GM12865 (cell line): ENCODE measurements around the gene THRB.
A peak's percentile ranks its signal among the peaks of the same experiment; 100 is the strongest.

Experiments
- DNase-seq: peaks from one replicate; pipeline ENCODE4 v3.0.0; 2010; ENCODE audit warnings: low read depth
- H3K4me3 ChIP-seq: 2 replicates; pipeline ENCODE4 v1.5.1; 2011; ENCODE audit warnings: mild to moderate bottlenecking, low read depth, low read length, control low read depth
- TF ChIP-seq, protein P1 (sequence below): IDR thresholded peaks from 2 replicates; pipeline ENCODE4 v1.5.1; 2011; ENCODE audit warnings: low read length, control low read depth, low read depth, inconsistent platforms; ENCODE audit not compliant: insufficient read depth; ENCODE audit errors: missing control alignments

The THRB gene

DNA sequence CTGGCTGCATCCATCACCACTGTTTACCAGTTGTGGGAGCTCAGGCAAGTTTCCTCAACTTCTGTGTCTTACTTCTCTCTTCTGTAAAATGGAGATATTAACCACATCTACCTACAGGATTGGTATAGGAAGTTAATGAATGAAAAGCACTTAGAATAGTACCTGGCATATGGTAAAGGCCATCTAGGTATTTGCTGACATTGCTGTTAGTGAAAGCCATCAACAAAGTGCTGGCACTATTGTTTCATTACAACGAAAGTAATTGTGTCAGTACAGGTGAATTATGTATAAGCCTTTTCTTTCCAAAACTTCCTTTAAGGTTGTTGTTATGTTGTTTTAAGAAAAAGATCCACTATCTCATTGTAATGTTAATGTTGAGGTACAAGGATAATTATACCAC is 352.5 kb downstream of the THRB start:
- no peak overlapping the region for H3K4me3 ChIP-seq
- no peak for DNase-seq
- TF ChIP-seq, protein P1, sequence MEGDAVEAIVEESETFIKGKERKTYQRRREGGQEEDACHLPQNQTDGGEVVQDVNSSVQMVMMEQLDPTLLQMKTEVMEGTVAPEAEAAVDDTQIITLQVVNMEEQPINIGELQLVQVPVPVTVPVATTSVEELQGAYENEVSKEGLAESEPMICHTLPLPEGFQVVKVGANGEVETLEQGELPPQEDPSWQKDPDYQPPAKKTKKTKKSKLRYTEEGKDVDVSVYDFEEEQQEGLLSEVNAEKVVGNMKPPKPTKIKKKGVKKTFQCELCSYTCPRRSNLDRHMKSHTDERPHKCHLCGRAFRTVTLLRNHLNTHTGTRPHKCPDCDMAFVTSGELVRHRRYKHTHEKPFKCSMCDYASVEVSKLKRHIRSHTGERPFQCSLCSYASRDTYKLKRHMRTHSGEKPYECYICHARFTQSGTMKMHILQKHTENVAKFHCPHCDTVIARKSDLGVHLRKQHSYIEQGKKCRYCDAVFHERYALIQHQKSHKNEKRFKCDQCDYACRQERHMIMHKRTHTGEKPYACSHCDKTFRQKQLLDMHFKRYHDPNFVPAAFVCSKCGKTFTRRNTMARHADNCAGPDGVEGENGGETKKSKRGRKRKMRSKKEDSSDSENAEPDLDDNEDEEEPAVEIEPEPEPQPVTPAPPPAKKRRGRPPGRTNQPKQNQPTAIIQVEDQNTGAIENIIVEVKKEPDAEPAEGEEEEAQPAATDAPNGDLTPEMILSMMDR = no peak

DNA sequence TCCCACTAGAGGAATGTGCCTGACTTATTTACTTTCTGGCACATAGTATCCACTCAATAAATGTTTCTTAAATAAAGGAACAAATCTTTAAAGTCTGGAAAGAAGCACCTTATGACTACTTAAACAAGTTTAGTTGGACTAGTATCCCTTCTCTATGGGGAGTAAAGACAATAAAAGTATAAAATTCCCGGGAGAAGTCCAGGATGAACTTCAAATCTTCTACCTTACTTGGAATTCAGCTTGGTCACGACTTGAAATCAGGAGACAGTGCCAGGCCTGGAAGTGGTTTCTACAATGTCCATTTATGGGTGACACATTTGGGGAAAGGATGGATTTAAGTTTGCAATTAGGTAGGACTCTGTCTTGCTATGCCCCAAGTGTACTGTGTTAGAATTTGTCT is 353.1 kb downstream of the THRB start:
- H3K4me3 ChIP-seq = no peak overlapping the region
- TF ChIP-seq, protein P1 = no peak

DNA sequence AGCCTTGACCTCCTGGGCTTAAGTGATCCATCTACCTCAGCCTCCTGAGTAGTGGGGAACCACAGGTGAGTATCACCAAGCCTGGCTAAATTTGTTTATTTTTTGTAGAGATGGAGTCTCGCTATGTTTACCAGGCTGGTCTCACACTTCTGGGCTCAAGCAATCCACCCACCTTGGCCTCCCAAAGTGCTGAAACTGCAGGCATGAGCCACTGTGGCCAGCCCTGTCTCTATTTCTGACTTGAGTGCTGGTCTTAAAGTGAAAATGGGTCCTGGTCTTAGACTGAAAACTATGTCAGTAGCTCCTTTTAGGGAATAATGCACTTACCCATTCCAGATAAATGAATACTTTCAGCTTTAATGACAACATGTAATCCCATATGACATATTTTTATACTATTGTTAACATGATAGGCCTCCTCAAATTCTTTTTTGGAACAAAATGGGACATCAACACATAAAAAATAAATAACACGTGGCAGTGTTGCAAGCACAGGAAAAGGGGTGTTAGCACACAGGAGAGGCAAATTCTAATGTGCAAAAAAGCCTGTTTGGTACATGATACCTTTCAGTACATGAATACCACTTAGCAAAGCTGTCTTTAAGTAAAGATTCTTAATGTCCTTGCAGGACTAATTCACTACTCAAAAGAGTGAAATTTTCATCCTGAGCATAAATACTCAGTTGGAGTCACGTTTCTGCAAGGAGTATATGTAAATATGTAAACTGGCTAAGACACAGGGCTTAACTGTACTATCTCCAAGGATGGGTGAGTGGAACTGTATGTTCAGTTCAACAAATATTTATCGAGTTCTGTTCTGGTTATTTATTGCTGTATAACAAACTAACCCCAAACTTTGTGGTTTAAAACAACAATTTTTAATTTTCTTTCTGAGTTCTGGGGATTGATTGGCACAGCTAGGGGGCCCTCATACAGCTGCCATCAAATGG is 354.9 kb downstream of the THRB start:
- DNase-seq = no peak
- no peak overlapping the region for H3K4me3 ChIP-seq
- TF ChIP-seq, protein P1 = no peak

More for the DNA sequence above, 353.1 kb downstream of the THRB start:
- DNase-seq = no peak

DNA sequence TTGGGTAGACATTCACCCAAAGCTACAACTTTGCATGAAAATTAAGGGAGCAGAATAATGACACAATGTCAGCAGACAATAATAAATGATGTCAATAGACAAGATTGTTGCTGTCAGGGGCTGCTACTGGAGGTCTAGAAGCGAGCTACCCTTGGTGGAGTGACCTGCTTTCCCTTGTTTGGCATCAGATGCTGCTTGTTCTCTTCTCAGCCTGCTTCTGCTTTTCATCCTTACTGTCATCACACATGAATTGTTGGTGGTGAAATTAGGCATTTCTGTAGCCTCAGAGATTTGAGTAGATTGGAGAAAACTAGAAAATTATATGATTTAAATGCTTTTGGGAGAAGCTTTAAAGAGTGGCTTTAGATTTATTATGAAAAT is 355.8 kb downstream of the THRB start:
- H3K4me3 ChIP-seq = no peak overlapping the region
- TF ChIP-seq, protein P1 = no peak
- DNase-seq = no peak

DNA sequence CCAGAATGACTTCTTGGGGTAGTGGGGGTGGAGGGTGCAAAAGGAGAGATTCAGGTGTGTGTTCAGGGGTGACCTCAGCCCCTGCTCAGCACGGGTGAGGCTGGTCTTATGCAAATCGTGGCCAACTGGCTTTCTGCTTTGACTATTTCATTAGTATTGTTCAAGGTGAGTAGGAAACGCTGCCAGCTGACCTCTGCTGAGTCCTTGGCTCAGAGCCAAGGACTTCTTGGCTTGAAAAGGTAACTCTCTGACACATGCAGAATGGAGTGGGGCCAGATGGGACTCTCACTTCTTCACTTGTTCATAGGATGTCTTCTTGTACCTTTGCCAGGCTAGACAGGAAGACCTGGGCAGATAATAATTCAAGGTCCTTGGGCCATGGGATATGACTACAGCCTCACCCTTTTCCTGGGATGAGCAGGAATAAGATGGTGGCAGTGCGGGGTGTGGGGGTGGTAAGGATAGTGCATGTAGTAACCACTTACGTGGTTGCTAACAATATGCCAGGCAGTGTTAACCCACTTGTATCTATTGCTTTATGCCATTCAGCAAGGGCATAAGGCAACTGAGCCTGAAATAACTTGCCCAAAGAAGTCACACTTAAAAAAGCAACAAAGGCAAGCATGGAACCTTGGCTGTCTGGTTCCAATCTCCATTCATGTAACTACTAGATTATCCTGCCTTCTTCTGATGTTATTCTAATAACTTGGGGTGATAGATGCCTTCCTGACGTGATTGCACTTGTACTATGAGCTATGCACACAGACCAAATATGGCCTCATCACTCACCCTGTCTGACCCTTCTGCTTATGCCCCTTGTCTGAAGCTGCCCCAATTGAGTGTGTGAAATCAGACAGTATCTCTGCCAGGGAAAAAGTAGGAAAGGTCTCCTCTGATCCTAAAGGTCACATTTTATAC is 356.4 kb downstream of the THRB start:
- peak; percentile 10 for DNase-seq
- TF ChIP-seq, protein P1 = no peak
- no peak overlapping the region for H3K4me3 ChIP-seq

DNA sequence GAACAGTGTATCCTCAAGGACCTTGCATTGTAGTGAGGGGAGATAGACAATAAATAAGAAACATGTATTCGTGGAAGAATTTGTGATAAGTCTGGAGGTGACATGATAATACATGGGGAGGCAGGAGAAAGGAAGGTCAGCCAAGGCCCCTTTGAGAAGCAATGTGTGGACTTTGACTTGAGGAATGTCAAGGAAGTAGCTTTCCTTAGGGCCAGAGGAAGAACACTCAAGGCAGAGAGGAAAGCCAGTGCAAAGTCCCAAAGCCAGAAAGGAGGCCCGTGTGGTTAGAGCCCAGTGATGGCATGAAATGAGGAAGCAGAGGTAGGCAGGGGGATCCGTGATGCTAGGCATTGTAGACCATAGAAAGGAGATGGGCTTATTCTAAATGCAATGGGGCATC is 357.3 kb downstream of the THRB start:
- no peak for DNase-seq
- TF ChIP-seq, protein P1 = no peak
- H3K4me3 ChIP-seq = no peak overlapping the region
